HepG2 (cell line): ENCODE measurements around the gene VSIG10L2. TPM values are rescaled to one million over a fixed set of nuclear protein-coding genes. Genes with fewer than 3 reads are reported as not detected.

Experiments used
- EED ChIP-seq: sonication (generic); formaldehyde crosslinking; IDR thresholded peaks from 2 replicates; pipeline ENCODE4 v1.5.0; 2020; ENCODE audit warnings: mild to moderate bottlenecking, missing genetic modification reagents
- HDAC1 ChIP-seq: sonication (generic); formaldehyde crosslinking; IDR thresholded peaks from 2 replicates; pipeline ENCODE4 v1.5.1; 2020; ENCODE audit warnings: mild to moderate bottlenecking, missing genetic modification reagents
- HNF4A ChIP-seq: sonication (generic); formaldehyde crosslinking; IDR thresholded peaks from 2 replicates; pipeline ENCODE4 v1.4.0; 2020; ENCODE audit warnings: missing genetic modification reagents
- ISX ChIP-seq: sonication (generic); formaldehyde crosslinking; conservative IDR thresholded peaks from 2 replicates; pipeline ENCODE4 v1.5.0; 2020; ENCODE audit warnings: missing genetic modification reagents
- KLF11 ChIP-seq: IDR thresholded peaks from 2 replicates; pipeline ENCODE4 v1.6.1; 2016; ENCODE audit warnings: missing compliant biosample characterization
- KMT2A ChIP-seq: sonication (generic); formaldehyde crosslinking; IDR thresholded peaks from 2 replicates; pipeline ENCODE4 v1.4.0; 2020; ENCODE audit warnings: missing genetic modification reagents
- NONO ChIP-seq, 2 experiments: fragments of 450-650 bp in 1 of 2; sonication (generic) in 1 of 2; formaldehyde crosslinking in 1 of 2; IDR thresholded peaks in 1 of 2; conservative IDR thresholded peaks in 1 of 2; 2 replicates each; pipeline versions ENCODE4 v1.6.1 to v1.8.0; 2017 to 2022; ENCODE audit warnings: mild to moderate bottlenecking in 1 of 2, missing genetic modification reagents in 1 of 2, moderate library complexity in 1 of 2
- RAD51 ChIP-seq: fragments of 450-650 bp; IDR thresholded peaks from 2 replicates; pipeline ENCODE4 v1.6.1; 2016; ENCODE audit warnings: borderline replicate concordance
- SMAD3 ChIP-seq: sonication (generic); formaldehyde crosslinking; IDR thresholded peaks from 2 replicates; pipeline ENCODE4 v1.4.0; 2020; ENCODE audit warnings: missing genetic modification reagents
- SRSF9 ChIP-seq: fragments of 200-400 bp; formaldehyde crosslinking; IDR thresholded peaks from 2 replicates; pipeline ENCODE4 v1.6.1; 2018; ENCODE audit warnings: borderline replicate concordance, mild to moderate bottlenecking, low read depth, low read length; ENCODE audit not compliant: insufficient read depth, poor library complexity, severe bottlenecking
- TGIF2 ChIP-seq: IDR thresholded peaks from 2 replicates; pipeline ENCODE4 v1.6.1; 2016; ENCODE audit warnings: control low read depth, missing compliant biosample characterization
- ZNF235 ChIP-seq: sonication (generic); formaldehyde crosslinking; IDR thresholded peaks from 2 replicates; pipeline ENCODE4 v1.8.1; 2023; ENCODE audit warnings: mild to moderate bottlenecking, missing genetic modification reagents, borderline replicate concordance
- ZNF343 ChIP-seq: sonication (generic); formaldehyde crosslinking; IDR thresholded peaks from 2 replicates; pipeline ENCODE4 v1.4.0; 2020; ENCODE audit warnings: mild to moderate bottlenecking, missing genetic modification reagents
- ZNF556 ChIP-seq: sonication (generic); formaldehyde crosslinking; IDR thresholded peaks from 2 replicates; pipeline ENCODE4 v1.4.0; 2020; ENCODE audit warnings: mild to moderate bottlenecking, missing genetic modification reagents, borderline replicate concordance
- polyA plus RNA-seq, 8 experiments: library from polyadenylated mRNA; depleted of rRNA in 3 of 8; stranded (reverse) in 7 of 8; unstranded in 1 of 8; fragments of >200 nt; fragmentation: Illumina TruSeq in 4 of 8; extraction: Trizol in 4 of 8; gene quantifications; 2 replicates each; pipeline versions ENCODE4 v1.2.1 to v1.2.3, GENCODE V29; 2011 to 2016; ENCODE audit warnings: low read depth in 4 of 8, missing spikeins in 1 of 8, mixed read lengths in 1 of 8; ENCODE audit not compliant: insufficient read depth in 1 of 8
- total RNA-seq, 5 experiments: library from RNA; depleted of rRNA; stranded (reverse); fragments of >200 nt; fragmentation: Illumina TruSeq; extraction: Trizol; gene quantifications; 2 replicates each; pipeline ENCODE4 v1.2.3, GENCODE V29; 2016; ENCODE audit warnings: low read depth in 1 of 5
- TF ChIP-seq, protein P1 (sequence below): sonication (generic); formaldehyde crosslinking; IDR thresholded peaks from 2 replicates; pipeline ENCODE4 v1.4.0; 2020; ENCODE audit warnings: mild to moderate bottlenecking, missing genetic modification reagents
- TF ChIP-seq, protein P2 (sequence below): IDR thresholded peaks from 2 replicates; pipeline ENCODE4 v1.4.0; 2020; ENCODE audit warnings: mild to moderate bottlenecking, missing genetic modification reagents
- TF ChIP-seq, protein P3 (sequence below): sonication (generic); formaldehyde crosslinking; IDR thresholded peaks from 2 replicates; pipeline ENCODE4 v1.5.1; 2020; ENCODE audit warnings: mild to moderate bottlenecking, missing genetic modification reagents, borderline replicate concordance
- TF ChIP-seq, protein P4 (sequence below): sonication (generic); formaldehyde crosslinking; IDR thresholded peaks from 2 replicates; pipeline ENCODE4 v1.4.0; 2020; ENCODE audit warnings: mild to moderate bottlenecking, missing genetic modification reagents

VSIG10L2 gene
- total and polyA plus RNA-seq, 2 of the 13 experiments (the other 11 are each of a cell fraction or from before 2014, with no cell fraction given): 0.21 TPM; not detected in 1

DNA sequence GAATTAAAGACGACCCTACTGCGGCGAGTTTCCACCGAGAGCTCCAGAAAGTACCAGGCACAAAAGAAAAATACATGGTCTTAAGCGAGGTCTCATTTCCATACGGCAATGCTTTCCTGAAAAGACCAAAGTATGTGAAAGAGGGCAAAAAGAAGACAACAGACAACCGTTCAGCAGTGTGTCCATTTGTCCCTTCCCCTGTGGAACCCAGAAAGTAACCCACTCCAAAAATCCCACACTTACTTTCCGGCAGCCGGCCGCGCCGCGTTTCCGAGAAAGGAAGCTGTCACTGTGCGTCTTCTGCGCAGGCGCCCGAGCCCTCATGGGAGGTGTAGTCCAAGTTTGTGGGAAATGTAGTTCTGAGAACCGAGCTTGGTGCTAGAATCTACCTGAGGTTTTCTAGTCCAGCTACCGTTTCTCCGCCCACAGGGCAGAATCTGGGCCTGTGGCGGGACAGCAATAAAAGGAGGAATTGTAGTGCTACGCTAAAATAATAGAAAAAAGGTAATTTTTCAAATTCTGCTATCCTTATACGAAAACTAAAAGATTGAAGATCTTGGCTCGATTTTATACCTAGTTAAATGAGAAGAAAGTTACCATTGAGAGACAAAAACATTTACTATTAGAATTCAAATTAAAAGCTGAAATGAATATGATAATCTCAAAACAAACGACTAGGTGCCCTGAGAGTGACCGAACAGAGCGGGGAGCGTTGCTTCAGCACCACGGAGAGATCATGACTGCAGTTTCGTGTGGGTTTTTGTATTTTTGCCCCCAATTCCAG is 42.7 kb upstream of the VSIG10L2 start, which contains the start of gene PUS3 (continued):
- TF ChIP-seq ZNF343 (CRISPR knock-in tag) (no peak), EED (no peak), RAD51 (no peak), KLF11 (no peak), NONO (IDR thresholded peaks at IDR 0.05) (no peak), NONO (CRISPR knock-in tag; conservative IDR thresholded peaks at IDR 0.05) (0 out of 2 replicates have a peak, but pooled peaks have one; percentile 15), SRSF9 (no peak), KMT2A (CRISPR knock-in tag) (peak; percentile 84), ZNF235 (no peak), SMAD3 (no peak), ZNF556 (no peak; the same call in 1 of the 2 replicates), HNF4A (CRISPR knock-in tag) (no peak), ISX (CRISPR knock-in tag) (no peak), HDAC1 (CRISPR knock-in tag) (peak; percentile 73), TGIF2 (CRISPR knock-in tag) (peak; percentile 50; the same call in 1 of the 2 replicates)
- TF ChIP-seq, protein P1, sequence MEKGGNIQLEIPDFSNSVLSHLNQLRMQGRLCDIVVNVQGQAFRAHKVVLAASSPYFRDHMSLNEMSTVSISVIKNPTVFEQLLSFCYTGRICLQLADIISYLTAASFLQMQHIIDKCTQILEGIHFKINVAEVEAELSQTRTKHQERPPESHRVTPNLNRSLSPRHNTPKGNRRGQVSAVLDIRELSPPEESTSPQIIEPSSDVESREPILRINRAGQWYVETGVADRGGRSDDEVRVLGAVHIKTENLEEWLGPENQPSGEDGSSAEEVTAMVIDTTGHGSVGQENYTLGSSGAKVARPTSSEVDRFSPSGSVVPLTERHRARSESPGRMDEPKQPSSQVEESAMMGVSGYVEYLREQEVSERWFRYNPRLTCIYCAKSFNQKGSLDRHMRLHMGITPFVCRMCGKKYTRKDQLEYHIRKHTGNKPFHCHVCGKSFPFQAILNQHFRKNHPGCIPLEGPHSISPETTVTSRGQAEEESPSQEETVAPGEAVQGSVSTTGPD (CRISPR knock-in tag): no peak
- TF ChIP-seq, protein P2, sequence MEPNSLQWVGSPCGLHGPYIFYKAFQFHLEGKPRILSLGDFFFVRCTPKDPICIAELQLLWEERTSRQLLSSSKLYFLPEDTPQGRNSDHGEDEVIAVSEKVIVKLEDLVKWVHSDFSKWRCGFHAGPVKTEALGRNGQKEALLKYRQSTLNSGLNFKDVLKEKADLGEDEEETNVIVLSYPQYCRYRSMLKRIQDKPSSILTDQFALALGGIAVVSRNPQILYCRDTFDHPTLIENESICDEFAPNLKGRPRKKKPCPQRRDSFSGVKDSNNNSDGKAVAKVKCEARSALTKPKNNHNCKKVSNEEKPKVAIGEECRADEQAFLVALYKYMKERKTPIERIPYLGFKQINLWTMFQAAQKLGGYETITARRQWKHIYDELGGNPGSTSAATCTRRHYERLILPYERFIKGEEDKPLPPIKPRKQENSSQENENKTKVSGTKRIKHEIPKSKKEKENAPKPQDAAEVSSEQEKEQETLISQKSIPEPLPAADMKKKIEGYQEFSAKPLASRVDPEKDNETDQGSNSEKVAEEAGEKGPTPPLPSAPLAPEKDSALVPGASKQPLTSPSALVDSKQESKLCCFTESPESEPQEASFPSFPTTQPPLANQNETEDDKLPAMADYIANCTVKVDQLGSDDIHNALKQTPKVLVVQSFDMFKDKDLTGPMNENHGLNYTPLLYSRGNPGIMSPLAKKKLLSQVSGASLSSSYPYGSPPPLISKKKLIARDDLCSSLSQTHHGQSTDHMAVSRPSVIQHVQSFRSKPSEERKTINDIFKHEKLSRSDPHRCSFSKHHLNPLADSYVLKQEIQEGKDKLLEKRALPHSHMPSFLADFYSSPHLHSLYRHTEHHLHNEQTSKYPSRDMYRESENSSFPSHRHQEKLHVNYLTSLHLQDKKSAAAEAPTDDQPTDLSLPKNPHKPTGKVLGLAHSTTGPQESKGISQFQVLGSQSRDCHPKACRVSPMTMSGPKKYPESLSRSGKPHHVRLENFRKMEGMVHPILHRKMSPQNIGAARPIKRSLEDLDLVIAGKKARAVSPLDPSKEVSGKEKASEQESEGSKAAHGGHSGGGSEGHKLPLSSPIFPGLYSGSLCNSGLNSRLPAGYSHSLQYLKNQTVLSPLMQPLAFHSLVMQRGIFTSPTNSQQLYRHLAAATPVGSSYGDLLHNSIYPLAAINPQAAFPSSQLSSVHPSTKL: 0 out of 2 replicates have a peak, but pooled peaks have one; percentile 12
- TF ChIP-seq, protein P3, sequence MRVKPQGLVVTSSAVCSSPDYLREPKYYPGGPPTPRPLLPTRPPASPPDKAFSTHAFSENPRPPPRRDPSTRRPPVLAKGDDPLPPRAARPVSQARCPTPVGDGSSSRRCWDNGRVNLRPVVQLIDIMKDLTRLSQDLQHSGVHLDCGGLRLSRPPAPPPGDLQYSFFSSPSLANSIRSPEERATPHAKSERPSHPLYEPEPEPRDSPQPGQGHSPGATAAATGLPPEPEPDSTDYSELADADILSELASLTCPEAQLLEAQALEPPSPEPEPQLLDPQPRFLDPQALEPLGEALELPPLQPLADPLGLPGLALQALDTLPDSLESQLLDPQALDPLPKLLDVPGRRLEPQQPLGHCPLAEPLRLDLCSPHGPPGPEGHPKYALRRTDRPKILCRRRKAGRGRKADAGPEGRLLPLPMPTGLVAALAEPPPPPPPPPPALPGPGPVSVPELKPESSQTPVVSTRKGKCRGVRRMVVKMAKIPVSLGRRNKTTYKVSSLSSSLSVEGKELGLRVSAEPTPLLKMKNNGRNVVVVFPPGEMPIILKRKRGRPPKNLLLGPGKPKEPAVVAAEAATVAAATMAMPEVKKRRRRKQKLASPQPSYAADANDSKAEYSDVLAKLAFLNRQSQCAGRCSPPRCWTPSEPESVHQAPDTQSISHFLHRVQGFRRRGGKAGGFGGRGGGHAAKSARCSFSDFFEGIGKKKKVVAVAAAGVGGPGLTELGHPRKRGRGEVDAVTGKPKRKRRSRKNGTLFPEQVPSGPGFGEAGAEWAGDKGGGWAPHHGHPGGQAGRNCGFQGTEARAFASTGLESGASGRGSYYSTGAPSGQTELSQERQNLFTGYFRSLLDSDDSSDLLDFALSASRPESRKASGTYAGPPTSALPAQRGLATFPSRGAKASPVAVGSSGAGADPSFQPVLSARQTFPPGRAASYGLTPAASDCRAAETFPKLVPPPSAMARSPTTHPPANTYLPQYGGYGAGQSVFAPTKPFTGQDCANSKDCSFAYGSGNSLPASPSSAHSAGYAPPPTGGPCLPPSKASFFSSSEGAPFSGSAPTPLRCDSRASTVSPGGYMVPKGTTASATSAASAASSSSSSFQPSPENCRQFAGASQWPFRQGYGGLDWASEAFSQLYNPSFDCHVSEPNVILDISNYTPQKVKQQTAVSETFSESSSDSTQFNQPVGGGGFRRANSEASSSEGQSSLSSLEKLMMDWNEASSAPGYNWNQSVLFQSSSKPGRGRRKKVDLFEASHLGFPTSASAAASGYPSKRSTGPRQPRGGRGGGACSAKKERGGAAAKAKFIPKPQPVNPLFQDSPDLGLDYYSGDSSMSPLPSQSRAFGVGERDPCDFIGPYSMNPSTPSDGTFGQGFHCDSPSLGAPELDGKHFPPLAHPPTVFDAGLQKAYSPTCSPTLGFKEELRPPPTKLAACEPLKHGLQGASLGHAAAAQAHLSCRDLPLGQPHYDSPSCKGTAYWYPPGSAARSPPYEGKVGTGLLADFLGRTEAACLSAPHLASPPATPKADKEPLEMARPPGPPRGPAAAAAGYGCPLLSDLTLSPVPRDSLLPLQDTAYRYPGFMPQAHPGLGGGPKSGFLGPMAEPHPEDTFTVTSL: no peak
- TF ChIP-seq, protein P4, sequence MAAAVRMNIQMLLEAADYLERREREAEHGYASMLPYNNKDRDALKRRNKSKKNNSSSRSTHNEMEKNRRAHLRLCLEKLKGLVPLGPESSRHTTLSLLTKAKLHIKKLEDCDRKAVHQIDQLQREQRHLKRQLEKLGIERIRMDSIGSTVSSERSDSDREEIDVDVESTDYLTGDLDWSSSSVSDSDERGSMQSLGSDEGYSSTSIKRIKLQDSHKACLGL (CRISPR knock-in tag): no peak; the same call in 1 of the 2 replicates
